ENCODE results near the gene MBP.

DNA sequence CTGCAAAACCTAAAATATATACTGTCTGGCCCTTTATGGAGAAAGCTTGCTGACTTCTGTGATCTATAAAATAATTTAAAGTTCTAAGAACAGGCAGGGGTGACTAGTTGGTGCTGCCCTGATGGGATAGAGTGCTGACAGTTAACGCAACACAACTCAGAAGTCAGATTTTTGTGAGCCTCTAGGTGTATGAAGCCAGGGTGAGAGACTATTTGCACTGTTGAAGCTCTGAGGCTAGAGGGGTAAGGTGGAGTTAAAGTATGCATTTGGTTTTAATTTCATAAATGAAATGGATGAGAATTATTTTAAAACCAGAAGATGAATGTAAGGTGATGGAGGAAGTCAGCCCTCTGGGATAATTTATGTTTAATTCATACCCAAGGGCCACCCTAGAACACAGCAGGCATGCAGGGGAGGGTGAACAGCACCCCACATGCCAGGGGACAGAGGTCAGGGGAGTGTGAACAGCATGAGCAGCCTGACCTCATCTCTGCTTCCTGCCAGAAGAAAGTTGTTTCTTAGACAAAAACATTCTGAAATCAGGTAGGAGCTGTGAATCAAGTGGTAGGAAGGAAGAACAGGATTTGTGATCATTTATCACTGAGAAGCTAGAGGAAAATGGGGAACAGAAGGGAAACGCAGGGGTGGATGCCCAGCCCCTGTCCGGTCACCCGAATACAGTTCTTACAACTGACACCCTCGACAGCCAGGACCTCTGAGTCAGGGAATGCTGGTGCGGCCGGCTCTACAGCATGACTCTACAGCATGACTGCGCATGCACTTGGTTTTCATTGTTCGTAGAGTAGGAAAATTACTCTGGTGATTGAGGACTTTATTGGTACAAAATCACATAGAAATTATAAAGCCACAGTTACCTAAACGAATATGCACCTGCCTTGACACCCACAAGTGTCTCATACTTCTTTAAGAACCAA, 93.1 kb downstream of the MBP start:
- TF ChIP-seq POLR2A (IDR thresholded peaks at IDR 0.05): no peak
- TF ChIP-seq, protein P1, sequence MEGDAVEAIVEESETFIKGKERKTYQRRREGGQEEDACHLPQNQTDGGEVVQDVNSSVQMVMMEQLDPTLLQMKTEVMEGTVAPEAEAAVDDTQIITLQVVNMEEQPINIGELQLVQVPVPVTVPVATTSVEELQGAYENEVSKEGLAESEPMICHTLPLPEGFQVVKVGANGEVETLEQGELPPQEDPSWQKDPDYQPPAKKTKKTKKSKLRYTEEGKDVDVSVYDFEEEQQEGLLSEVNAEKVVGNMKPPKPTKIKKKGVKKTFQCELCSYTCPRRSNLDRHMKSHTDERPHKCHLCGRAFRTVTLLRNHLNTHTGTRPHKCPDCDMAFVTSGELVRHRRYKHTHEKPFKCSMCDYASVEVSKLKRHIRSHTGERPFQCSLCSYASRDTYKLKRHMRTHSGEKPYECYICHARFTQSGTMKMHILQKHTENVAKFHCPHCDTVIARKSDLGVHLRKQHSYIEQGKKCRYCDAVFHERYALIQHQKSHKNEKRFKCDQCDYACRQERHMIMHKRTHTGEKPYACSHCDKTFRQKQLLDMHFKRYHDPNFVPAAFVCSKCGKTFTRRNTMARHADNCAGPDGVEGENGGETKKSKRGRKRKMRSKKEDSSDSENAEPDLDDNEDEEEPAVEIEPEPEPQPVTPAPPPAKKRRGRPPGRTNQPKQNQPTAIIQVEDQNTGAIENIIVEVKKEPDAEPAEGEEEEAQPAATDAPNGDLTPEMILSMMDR (IDR thresholded peaks at IDR 0.05): no peak
